GM23338 (cell line): Measurements from ENCODE around the gene FTO. TPM values are rescaled to one million over a fixed set of nuclear protein-coding genes. Genes with fewer than 3 reads are reported as not detected.

Experiments used
- ATAC-seq: fragments of 200-7000 bp; cut with Tn5 transposase; 3 replicates; pipeline ENCODE4 v1.9.1; 2020
- DNase-seq: peaks from one replicate; pipeline ENCODE4 v3.0.0-alpha.2; 2015; ENCODE audit warnings: low spot score
- H2AFZ ChIP-seq: fragments of 200-600 bp; sonication (generic); 2 replicates; pipeline ENCODE4 v1.8.0; 2016; ENCODE audit warnings: antibody characterized with exemption, mild to moderate bottlenecking, moderate library complexity
- H3F3A ChIP-seq: fragments of 200-600 bp; sonication (generic); replicated peaks from 2 replicates; pipeline ENCODE4 v1.8.0; 2017; ENCODE audit warnings: antibody characterized with exemption, mixed run types, low read depth
- H3K27ac ChIP-seq: fragments of 200-600 bp; sonication (generic); 2 replicates; pipeline ENCODE4 v1.6.1; 2016; ENCODE audit warnings: low read depth
- H3K27me3 ChIP-seq: fragments of 200-600 bp; sonication (generic); 2 replicates; pipeline ENCODE4 v1.8.0; 2016; ENCODE audit warnings: mild to moderate bottlenecking, mixed run types, moderate library complexity; ENCODE audit not compliant: insufficient read depth
- H3K36me3 ChIP-seq: fragments of 200-600 bp; sonication (generic); 2 replicates; pipeline ENCODE4 v1.8.0; 2016; ENCODE audit warnings: mild to moderate bottlenecking; ENCODE audit not compliant: insufficient read depth
- H3K4me1 ChIP-seq: fragments of 200-600 bp; sonication (generic); 2 replicates; pipeline ENCODE4 v1.8.0; 2016; ENCODE audit warnings: mild to moderate bottlenecking, moderate library complexity; ENCODE audit not compliant: insufficient read depth
- H3K4me2 ChIP-seq: fragments of 200-600 bp; sonication (generic); 2 replicates; pipeline ENCODE4 v1.7.1; 2017; ENCODE audit warnings: mixed run types
- H3K4me3 ChIP-seq: fragments of 200-600 bp; sonication (generic); 2 replicates; pipeline ENCODE4 v1.6.1; 2016; ENCODE audit warnings: mixed run types
- H3K79me2 ChIP-seq: fragments of 200-600 bp; sonication (generic); replicated peaks from 2 replicates; pipeline ENCODE4 v1.8.0; 2017; ENCODE audit warnings: mild to moderate bottlenecking; ENCODE audit not compliant: insufficient read depth
- H3K9me2 ChIP-seq: fragments of 200-600 bp; sonication (generic); 2 replicates; pipeline ENCODE4 v1.8.0; 2017; ENCODE audit not compliant: insufficient read depth
- H4K20me1 ChIP-seq: fragments of 200-600 bp; sonication (generic); replicated peaks from 2 replicates; pipeline ENCODE4 v1.8.0; 2017; ENCODE audit warnings: mild to moderate bottlenecking; ENCODE audit not compliant: insufficient read depth
- H3K27ac Mint-ChIP-seq: 2 replicates; pipeline ENCODE4 v1.8.0; 2020; ENCODE audit warnings: inconsistent platforms, mild to moderate bottlenecking, moderate library complexity, mixed read lengths
- H3K27me3 Mint-ChIP-seq: 3 replicates; pipeline ENCODE4 v1.8.0; 2022; ENCODE audit warnings: low read depth, mild to moderate bottlenecking, moderate library complexity, mixed read lengths, inconsistent platforms; ENCODE audit not compliant: insufficient read depth, poor library complexity
- H3K36me3 Mint-ChIP-seq: 3 replicates; pipeline ENCODE4 v1.8.0; 2021; ENCODE audit warnings: low read depth, mild to moderate bottlenecking, inconsistent platforms, moderate library complexity, mixed read lengths
- H3K4me1 Mint-ChIP-seq: 3 replicates; pipeline ENCODE4 v1.8.0; 2020; ENCODE audit warnings: mild to moderate bottlenecking, inconsistent platforms, mixed read lengths
- H3K4me3 Mint-ChIP-seq: 3 replicates; pipeline ENCODE4 v1.8.0; 2021; ENCODE audit warnings: moderate library complexity, mild to moderate bottlenecking, inconsistent platforms, mixed read lengths
- H3K9me3 Mint-ChIP-seq: 3 replicates; pipeline ENCODE4 v1.8.0; 2020; ENCODE audit warnings: moderate library complexity, mild to moderate bottlenecking, inconsistent platforms, mixed read lengths
- CREB1 ChIP-seq: fragments of 250-450 bp; sonication (Bioruptor Pico); IDR thresholded peaks from 2 replicates; pipeline ENCODE4 v1.5.0; 2020; ENCODE audit warnings: low read depth, mild to moderate bottlenecking, moderate library complexity
- EZH2 ChIP-seq: fragments of 200-600 bp; sonication (generic); IDR thresholded peaks from one replicate; pipeline ENCODE4 v1.8.0; 2017; ENCODE audit warnings: antibody characterized with exemption, mild to moderate bottlenecking, low read depth; ENCODE audit not compliant: unreplicated experiment
- JUNB ChIP-seq: IDR thresholded peaks from one replicate; pipeline ENCODE4 v1.6.1; 2016; ENCODE audit warnings: antibody characterized with exemption; ENCODE audit not compliant: unreplicated experiment
- NANOG ChIP-seq: IDR thresholded peaks from 2 replicates; pipeline ENCODE4 v1.6.1; 2016; ENCODE audit warnings: antibody characterized with exemption, borderline replicate concordance
- POLR2AphosphoS5 ChIP-seq: IDR thresholded peaks from 2 replicates; pipeline ENCODE4 v1.6.1; 2016; ENCODE audit warnings: antibody characterized with exemption, low read depth
- STAT1 ChIP-seq: IDR thresholded peaks from one replicate; pipeline ENCODE4 v1.6.1; 2016; ENCODE audit warnings: antibody characterized with exemption; ENCODE audit not compliant: unreplicated experiment
- ZNF114 ChIP-seq: fragments of 250-450 bp; sonication (Bioruptor Pico); IDR thresholded peaks from 2 replicates; pipeline ENCODE4 v1.5.0; 2020; ENCODE audit warnings: mild to moderate bottlenecking, moderate library complexity
- ZNF331 ChIP-seq: fragments of 250-450 bp; sonication (Bioruptor Pico); IDR thresholded peaks from 2 replicates; pipeline ENCODE4 v1.5.0; 2020; ENCODE audit warnings: low read depth, mild to moderate bottlenecking, moderate library complexity
- polyA plus RNA-seq: library from polyadenylated mRNA; unstranded; fragments of >200 nt; fragmentation: Nextera tagmentation; extraction: Ambion mirVana; gene quantifications from 2 replicates; pipeline ENCODE4 v1.2.1, GENCODE V29; 2016
- total RNA-seq: library from RNA; depleted of rRNA; stranded (reverse); fragments of >200 nt; shearing (Covaris generic); gene quantifications from 2 replicates; pipeline ENCODE4 v1.2.3, GENCODE V29; 2014
- TF ChIP-seq, protein P1 (sequence below): IDR thresholded peaks from 2 replicates; pipeline ENCODE4 v1.6.1; 2016; ENCODE audit warnings: antibody characterized with exemption
- TF ChIP-seq, protein P2 (sequence below), 2 experiments: fragments of 200-600 bp in 1 of 2; sonication (generic) in 1 of 2; conservative IDR thresholded peaks; 2 replicates each; pipeline versions ENCODE4 v1.5.1 to v1.6.1; 2016 to 2017; ENCODE audit warnings: antibody characterized with exemption in 2 of 2, low read depth in 2 of 2, mild to moderate bottlenecking in 2 of 2, moderate library complexity in 1 of 2
- TF ChIP-seq, protein P3 (sequence below): IDR thresholded peaks from one replicate; pipeline ENCODE4 v1.6.1; 2018; ENCODE audit warnings: antibody characterized with exemption; ENCODE audit not compliant: unreplicated experiment

Gene FTO
- total and polyA plus RNA-seq, 2 experiments from 2014 or later = 17.7 to 69.6 TPM

DNA sequence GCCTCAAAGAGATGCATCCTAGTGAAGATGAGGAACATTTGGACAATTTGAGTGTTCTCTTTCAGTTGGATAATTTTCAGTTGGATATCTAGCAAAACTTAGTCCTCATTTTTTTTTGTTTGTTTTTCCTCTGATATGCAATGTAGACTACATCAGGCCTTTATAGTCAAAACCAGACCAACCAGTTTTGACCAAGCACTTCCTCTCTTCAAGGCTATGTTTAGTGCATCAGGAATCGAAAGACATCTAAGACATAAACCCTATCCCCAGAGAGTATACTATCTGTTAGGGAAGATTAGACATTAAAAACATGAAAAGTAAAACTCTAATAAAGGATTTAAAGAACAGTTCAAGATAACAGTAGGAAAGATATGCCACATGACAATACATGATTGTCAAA is 326.5 kb downstream of the FTO start:
- 0 out of 2 replicates have a peak, but pooled peaks cover 5% of the 10 kb centered on the region for H3K9me2 ChIP-seq
- H2AFZ ChIP-seq = no peak overlapping the region
- H3K4me2 ChIP-seq = no peak overlapping the region
- H3K27me3 ChIP-seq = no peaks in the 10 kb centered on the region
- H3K79me2 ChIP-seq = no peaks in the 10 kb centered on the region
- TF ChIP-seq NANOG (no peak), JUNB (no peak), ZNF331 (CRISPR knock-in tag) (no peak), STAT1 (no peak), CREB1 (no peak), ZNF114 (CRISPR knock-in tag) (no peak), EZH2 (no peak)
- TF ChIP-seq, protein P1, sequence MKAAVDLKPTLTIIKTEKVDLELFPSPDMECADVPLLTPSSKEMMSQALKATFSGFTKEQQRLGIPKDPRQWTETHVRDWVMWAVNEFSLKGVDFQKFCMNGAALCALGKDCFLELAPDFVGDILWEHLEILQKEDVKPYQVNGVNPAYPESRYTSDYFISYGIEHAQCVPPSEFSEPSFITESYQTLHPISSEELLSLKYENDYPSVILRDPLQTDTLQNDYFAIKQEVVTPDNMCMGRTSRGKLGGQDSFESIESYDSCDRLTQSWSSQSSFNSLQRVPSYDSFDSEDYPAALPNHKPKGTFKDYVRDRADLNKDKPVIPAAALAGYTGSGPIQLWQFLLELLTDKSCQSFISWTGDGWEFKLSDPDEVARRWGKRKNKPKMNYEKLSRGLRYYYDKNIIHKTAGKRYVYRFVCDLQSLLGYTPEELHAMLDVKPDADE = no peak
- TF ChIP-seq, protein P2, sequence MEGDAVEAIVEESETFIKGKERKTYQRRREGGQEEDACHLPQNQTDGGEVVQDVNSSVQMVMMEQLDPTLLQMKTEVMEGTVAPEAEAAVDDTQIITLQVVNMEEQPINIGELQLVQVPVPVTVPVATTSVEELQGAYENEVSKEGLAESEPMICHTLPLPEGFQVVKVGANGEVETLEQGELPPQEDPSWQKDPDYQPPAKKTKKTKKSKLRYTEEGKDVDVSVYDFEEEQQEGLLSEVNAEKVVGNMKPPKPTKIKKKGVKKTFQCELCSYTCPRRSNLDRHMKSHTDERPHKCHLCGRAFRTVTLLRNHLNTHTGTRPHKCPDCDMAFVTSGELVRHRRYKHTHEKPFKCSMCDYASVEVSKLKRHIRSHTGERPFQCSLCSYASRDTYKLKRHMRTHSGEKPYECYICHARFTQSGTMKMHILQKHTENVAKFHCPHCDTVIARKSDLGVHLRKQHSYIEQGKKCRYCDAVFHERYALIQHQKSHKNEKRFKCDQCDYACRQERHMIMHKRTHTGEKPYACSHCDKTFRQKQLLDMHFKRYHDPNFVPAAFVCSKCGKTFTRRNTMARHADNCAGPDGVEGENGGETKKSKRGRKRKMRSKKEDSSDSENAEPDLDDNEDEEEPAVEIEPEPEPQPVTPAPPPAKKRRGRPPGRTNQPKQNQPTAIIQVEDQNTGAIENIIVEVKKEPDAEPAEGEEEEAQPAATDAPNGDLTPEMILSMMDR (conservative IDR thresholded peaks at IDR 0.05; ENCODE audit: low read depth in 2 of 2) = no peak
- no peaks in the 10 kb centered on the region for H3F3A ChIP-seq
- Mint-ChIP-seq H3K4me1 (no peaks in the 10 kb centered on the region), H3K4me3 (no peak overlapping the region), H3K9me3 (peaks cover 11% of the 10 kb centered on the region), H3K36me3 (peaks cover 7% of the 10 kb centered on the region), H3K27ac (no peak overlapping the region), H3K27me3 (no peaks in the 10 kb centered on the region)
- H3K4me3 ChIP-seq = no peak overlapping the region
- H3K4me1 ChIP-seq = no peaks in the 10 kb centered on the region
- 0 out of 2 replicates have a peak, but pooled peaks cover 5% of the 10 kb centered on the region for H3K36me3 ChIP-seq
- DNase-seq = no peak
- ATAC-seq = no peak
- no peak overlapping the region for H3K27ac ChIP-seq
- H4K20me1 ChIP-seq = no peaks in the 10 kb centered on the region

DNA sequence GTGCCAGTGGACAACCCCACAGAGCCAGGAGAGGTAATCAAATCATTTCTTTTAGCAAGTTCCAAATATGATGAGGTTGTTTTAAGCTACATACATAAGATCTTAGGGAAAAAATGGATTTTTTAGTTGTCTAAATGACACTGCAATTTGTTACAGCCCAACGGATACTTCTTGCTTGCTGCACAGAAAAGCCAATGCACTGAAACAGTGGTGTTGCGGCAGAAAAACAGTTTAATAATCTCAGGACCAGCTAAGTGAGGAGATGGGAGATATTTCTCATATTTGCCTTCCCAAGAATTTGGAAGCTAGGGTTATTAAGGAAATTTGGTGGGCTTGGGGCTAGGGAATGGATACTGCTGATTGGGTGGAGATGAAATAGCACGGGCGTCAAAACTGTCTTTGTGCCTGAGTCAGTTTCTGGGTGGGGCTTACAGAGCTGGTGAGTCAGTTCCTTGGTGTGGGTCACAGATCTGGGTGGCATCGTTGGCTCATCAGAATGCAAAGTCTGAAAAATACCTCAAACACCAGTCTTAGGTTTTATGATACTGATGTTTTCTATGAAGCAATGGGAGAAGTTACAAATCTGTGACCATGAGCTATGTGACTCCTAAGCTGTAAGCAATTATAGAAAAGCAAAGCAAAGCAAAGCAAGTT is 327.3 kb downstream of the FTO start:
- no peak for ATAC-seq
- H3K36me3 Mint-ChIP-seq = peaks cover 7% of the 10 kb centered on the region

More for the DNA sequence above, 327.3 kb downstream of the FTO start:
- H2AFZ ChIP-seq = no peak overlapping the region
- peaks cover 11% of the 10 kb centered on the region for H3K9me3 Mint-ChIP-seq
- no peaks in the 10 kb centered on the region for H3K79me2 ChIP-seq
- H3K4me1 Mint-ChIP-seq = no peaks in the 10 kb centered on the region
- no peak for DNase-seq
- H3K9me2 ChIP-seq = 0 out of 2 replicates have a peak, but pooled peaks cover 5% of the 10 kb centered on the region
- no peak overlapping the region for H3K4me2 ChIP-seq
- H3K27me3 Mint-ChIP-seq = no peaks in the 10 kb centered on the region
- no peaks in the 10 kb centered on the region for H3K4me1 ChIP-seq
- no peaks in the 10 kb centered on the region for H3F3A ChIP-seq
- H3K27me3 ChIP-seq = no peaks in the 10 kb centered on the region
- no peaks in the 10 kb centered on the region for H4K20me1 ChIP-seq
- TF ChIP-seq POLR2AphosphoS5 = no peak
- no peak for TF ChIP-seq EZH2
- TF ChIP-seq, protein P1 = no peak
- TF ChIP-seq, protein P3, sequence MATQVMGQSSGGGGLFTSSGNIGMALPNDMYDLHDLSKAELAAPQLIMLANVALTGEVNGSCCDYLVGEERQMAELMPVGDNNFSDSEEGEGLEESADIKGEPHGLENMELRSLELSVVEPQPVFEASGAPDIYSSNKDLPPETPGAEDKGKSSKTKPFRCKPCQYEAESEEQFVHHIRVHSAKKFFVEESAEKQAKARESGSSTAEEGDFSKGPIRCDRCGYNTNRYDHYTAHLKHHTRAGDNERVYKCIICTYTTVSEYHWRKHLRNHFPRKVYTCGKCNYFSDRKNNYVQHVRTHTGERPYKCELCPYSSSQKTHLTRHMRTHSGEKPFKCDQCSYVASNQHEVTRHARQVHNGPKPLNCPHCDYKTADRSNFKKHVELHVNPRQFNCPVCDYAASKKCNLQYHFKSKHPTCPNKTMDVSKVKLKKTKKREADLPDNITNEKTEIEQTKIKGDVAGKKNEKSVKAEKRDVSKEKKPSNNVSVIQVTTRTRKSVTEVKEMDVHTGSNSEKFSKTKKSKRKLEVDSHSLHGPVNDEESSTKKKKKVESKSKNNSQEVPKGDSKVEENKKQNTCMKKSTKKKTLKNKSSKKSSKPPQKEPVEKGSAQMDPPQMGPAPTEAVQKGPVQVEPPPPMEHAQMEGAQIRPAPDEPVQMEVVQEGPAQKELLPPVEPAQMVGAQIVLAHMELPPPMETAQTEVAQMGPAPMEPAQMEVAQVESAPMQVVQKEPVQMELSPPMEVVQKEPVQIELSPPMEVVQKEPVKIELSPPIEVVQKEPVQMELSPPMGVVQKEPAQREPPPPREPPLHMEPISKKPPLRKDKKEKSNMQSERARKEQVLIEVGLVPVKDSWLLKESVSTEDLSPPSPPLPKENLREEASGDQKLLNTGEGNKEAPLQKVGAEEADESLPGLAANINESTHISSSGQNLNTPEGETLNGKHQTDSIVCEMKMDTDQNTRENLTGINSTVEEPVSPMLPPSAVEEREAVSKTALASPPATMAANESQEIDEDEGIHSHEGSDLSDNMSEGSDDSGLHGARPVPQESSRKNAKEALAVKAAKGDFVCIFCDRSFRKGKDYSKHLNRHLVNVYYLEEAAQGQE = no peak
- TF ChIP-seq STAT1 = no peak
- TF ChIP-seq, protein P2 (conservative IDR thresholded peaks at IDR 0.05; ENCODE audit: low read depth in 2 of 2) = no peak
- no peak for TF ChIP-seq CREB1
- TF ChIP-seq NANOG = no peak
- TF ChIP-seq ZNF331 (CRISPR knock-in tag) = no peak
- H3K4me3 ChIP-seq = no peak overlapping the region
- H3K4me3 Mint-ChIP-seq = no peak overlapping the region
- H3K27ac ChIP-seq = no peak overlapping the region
- no peak overlapping the region for H3K27ac Mint-ChIP-seq
- 0 out of 2 replicates have a peak, but pooled peaks cover 5% of the 10 kb centered on the region for H3K36me3 ChIP-seq
